Pancreas (tissue), 10 donors: ENCODE data around the gene PRSS3. TPM values are rescaled to one million over a fixed set of nuclear protein-coding genes. Genes with fewer than 3 reads are reported as not detected.
"Not testable (repeated sequence)": the region's sequence is repeated elsewhere in the genome, so short reads cannot be mapped to it uniquely, and the experiment has no call there.

Experiments
- ATAC-seq, 4 donors: fragments of 200-7000 bp; cut with Tn5 transposase; one replicate each; pipeline versions ENCODE4 v1.8.0 to v1.9.1; 2020; ENCODE audit warnings: mild to moderate bottlenecking in 4 of 4, moderate library complexity in 4 of 4
- DNase-seq, 6 donors: peaks; one replicate each; pipeline ENCODE4 v3.0.0-alpha.2; 2020
- FAIRE-seq: peaks from 2 replicates; lab custom pipeline; 2012; peaks lifted over from hg19 to GRCh38; lab: Jason Lieb, UNC
- H3K27ac ChIP-seq, 4 donors: fragments of 200-600 bp; sonication (generic); 1 replicate in 3 of 4; 2 replicates in 1 of 4; pipeline versions ENCODE4 v1.5.0 to v1.8.0; 2020
- H3K27me3 ChIP-seq, 4 donors: fragments of 200-600 bp; one replicate each; pipeline ENCODE4 v1.8.0; 2021
- H3K36me3 ChIP-seq, 3 donors: fragments of 200-600 bp; sonication (generic) in 1 of 3; one replicate each; pipeline versions ENCODE4 v1.5.0 to v1.8.0; 2020 to 2021
- H3K4me1 ChIP-seq, 3 donors: fragments of 200-600 bp; one replicate each; pipeline ENCODE4 v1.8.0; 2021
- H3K4me3 ChIP-seq, 4 donors: fragments of 200-600 bp; sonication (generic) in 2 of 4; one replicate each; pipeline versions ENCODE4 v1.5.0 to v1.8.0; 2020 to 2021
- H3K9me3 ChIP-seq, 4 donors: fragments of 200-600 bp; one replicate each; pipeline ENCODE4 v1.8.0; 2021
- WGBS, 2 donors: extraction: QIAGEN DNeasy Blood & Tissue Kit; methylation state at CpG; one replicate each; pipeline ENCODE4 v1.1.7; 2013; 5-methylcytosine and 5-hydroxymethylcytosine counted together
- intact Hi-C, 3 donors: fragments of 100-400 bp; cut with DNase I; formaldehyde crosslinking; loops; one replicate each; pipeline versions ENCODE4 v1.11.1 to v1.14.2; 2022
- polyA plus RNA-seq, 2 donors: library from polyadenylated mRNA; stranded (reverse); fragments of 200-250 nt; gene quantifications; one replicate each; pipeline ENCODE4 v1.2.3, GENCODE V29; 2013
- total RNA-seq, 6 donors: library from RNA; stranded (reverse); fragmentation: NEBNext Ultra II Directional in 4 of 6; extraction: Animal tissue kit (Norgen Biotek cat#: 25700) in 4 of 6; gene quantifications; one replicate each; pipeline versions ENCODE4 v1.2.1 to v1.2.4, GENCODE V29; 2021 to 2023
- TF ChIP-seq, protein P1 (sequence below), 4 donors: fragments of 200-600 bp; sonication (generic) in 3 of 4; IDR thresholded peaks; one replicate each; pipeline versions ENCODE4 v1.5.0 to v1.8.0; 2021; ENCODE audit warnings: antibody characterized with exemption in 4 of 4
- donor health status: healthy with polysubstance abuse.
- donor health status: DM: no; HTN: no; CAD: no; lungs with moderate emphysema.
- donor health status: DM: no; HTN: no; CAD: no.
- donor health status: control.
- donor health status: control.
- donor health status: Bipolar disorder and iron deficiency.
- donor health status: DM: yes; HTN: yes; CAD: no.
- donor health status: DM: no; HTN: no; CAD: no.
- donor health status: DM: no; HTN: no; CAD: no.
- donor health status: DM: yes; HTN: yes; CAD: no.

PRSS3 gene
- total and polyA plus RNA-seq, 8 donors, result 341 to 5,218 (median 1,394) TPM

DNA sequence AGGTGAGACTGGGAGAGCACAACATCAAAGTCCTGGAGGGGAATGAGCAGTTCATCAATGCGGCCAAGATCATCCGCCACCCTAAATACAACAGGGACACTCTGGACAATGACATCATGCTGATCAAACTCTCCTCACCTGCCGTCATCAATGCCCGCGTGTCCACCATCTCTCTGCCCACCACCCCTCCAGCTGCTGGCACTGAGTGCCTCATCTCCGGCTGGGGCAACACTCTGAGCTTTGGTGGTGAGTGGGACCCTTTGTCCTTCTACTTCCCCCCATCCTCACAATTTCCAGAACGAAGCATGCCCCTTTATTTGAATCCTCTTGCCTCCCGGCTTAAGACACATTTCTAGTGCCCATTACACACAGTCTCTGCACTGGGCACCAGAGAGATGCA lies 2.5 kb downstream of the PRSS3 start:
- FAIRE-seq, result no peak
- H3K27ac ChIP-seq, result peak overlapping the region; percentile 20 to 82 (median 53)
- TF ChIP-seq, protein P1, sequence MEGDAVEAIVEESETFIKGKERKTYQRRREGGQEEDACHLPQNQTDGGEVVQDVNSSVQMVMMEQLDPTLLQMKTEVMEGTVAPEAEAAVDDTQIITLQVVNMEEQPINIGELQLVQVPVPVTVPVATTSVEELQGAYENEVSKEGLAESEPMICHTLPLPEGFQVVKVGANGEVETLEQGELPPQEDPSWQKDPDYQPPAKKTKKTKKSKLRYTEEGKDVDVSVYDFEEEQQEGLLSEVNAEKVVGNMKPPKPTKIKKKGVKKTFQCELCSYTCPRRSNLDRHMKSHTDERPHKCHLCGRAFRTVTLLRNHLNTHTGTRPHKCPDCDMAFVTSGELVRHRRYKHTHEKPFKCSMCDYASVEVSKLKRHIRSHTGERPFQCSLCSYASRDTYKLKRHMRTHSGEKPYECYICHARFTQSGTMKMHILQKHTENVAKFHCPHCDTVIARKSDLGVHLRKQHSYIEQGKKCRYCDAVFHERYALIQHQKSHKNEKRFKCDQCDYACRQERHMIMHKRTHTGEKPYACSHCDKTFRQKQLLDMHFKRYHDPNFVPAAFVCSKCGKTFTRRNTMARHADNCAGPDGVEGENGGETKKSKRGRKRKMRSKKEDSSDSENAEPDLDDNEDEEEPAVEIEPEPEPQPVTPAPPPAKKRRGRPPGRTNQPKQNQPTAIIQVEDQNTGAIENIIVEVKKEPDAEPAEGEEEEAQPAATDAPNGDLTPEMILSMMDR (IDR thresholded peaks at IDR 0.05), result no peak
- peaks cover 8 to 41% (median 13%) of the 10 kb centered on the region in 3 donors for H3K4me1 ChIP-seq
- peak in 1 of 6 donors; percentile 61 for DNase-seq
- intact Hi-C loops, result no loop called here
- peak overlapping the region in 1 of 4 donors; percentile 11 for H3K4me3 ChIP-seq
- H3K9me3 ChIP-seq, result no peaks in the 10 kb centered on the region
- H3K36me3 ChIP-seq, result no peaks in the 10 kb centered on the region
- H3K27me3 ChIP-seq, result no peaks in the 10 kb centered on the region
- 52 to 58% methylated on average over 8 of the region's 8 CpGs for WGBS, 2 donors
- no peak for ATAC-seq

DNA sequence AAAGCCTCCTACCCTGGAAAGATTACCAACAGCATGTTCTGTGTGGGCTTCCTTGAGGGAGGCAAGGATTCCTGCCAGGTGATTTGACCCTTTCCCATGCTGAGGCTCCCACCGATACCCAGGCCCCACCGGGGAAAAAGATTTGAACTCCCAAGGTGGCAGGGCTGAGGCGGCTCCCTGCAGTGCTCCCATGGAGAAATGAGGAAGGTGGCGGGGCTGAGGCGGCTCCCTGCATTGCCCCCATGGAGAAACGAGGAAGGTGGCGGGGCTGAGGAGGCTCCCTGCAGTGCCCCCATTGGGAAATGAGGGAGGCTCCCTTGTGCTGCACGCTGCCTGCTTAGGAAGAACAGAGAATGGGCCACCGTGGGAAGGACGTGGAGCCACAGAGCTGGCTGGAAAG lies 3.2 kb downstream of the PRSS3 start:
- TF ChIP-seq, protein P1 (IDR thresholded peaks at IDR 0.05), result no peak
- no peaks in the 10 kb centered on the region for H3K9me3 ChIP-seq
- FAIRE-seq (no peak), ATAC-seq (no peak), DNase-seq (no peak)
- H3K4me1 ChIP-seq, result peaks cover 5 to 38% (median 13%) of the 10 kb centered on the region in 3 donors
- WGBS, 2 donors, result 66 to 73% methylated on average over 10 of the region's 10 CpGs
- peak overlapping the region; percentile 20 to 82 (median 53) for H3K27ac ChIP-seq
- no peaks in the 10 kb centered on the region for H3K27me3 ChIP-seq
- no peaks in the 10 kb centered on the region for H3K36me3 ChIP-seq
- intact Hi-C loops, result no loop called here
- H3K4me3 ChIP-seq, result peak overlapping the region in 1 of 4 donors; percentile 11

DNA sequence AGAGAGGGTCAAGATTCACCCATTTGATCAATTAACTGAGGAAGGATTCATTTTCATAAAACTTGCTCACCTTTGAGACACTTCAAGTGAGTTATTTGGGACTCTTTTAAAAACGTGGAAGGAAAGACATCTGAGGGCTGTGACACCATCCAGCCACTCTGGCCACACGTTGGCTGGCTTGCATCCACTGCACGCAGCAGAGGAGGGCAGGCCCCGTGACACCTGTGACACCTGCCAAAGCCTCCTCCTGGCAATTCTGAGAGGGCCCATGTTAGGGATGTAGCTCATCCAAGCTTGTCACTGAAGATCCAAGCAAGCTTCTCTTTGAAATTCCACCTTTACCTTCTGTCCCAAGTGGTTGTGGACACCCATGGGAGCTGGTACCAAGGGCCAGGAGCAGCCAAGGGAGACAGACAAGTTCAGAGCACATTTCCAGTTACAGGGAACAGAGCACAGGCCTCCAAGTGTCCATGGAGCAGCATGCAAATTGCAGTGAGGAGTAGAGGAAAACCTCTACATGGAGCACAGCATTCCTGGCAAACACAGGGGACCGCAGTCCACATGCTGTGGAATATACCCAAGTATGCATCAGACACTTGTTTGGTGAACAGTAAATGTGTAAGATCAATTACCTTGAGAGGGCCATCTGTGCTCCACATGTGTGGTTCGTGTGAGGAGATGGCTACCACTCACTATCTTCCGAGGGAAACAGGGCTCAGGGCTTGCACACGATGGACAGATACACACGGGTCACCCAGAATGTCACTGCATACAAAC lies 4.8 kb downstream of the PRSS3 start:
- FAIRE-seq (no peak), DNase-seq (peak in 1 of 6 donors; percentile 63), ATAC-seq (no peak)
- Histone ChIP-seq H3K27ac (peak overlapping the region; percentile 6 to 64 (median 42)), H3K4me3 (no peak overlapping the region), H3K4me1 (peaks cover 10 to 39% (median 14%) of the 10 kb centered on the region in 3 donors), H3K9me3 (no peaks in the 10 kb centered on the region), H3K36me3 (no peaks in the 10 kb centered on the region), H3K27me3 (no peaks in the 10 kb centered on the region)
- WGBS, 2 donors, result 42% methylated on average over 9 of the region's 9 CpGs
- TF ChIP-seq, protein P1 (IDR thresholded peaks at IDR 0.05), result no peak
- intact Hi-C loops, result no loop called here

DNA sequence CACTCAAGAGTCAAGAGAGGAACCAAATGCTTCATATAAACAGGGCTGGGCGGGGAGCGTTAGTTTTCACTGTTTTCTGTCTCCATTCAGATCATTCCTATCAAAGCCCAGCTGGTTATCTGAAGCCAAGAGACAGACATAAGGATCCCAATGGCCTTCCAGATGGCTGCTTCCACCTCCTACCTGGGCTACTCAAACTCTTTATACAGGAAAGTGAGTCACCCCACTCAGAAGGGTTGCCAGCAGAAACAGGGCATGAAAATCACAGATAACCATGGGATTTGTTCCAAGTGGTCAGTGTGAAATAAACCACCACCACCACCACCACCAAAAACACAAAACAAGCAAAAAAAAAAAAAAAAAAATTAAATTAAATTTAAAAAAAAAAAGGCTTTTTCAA lies 5.5 kb downstream of the PRSS3 start:
- 44 to 73% methylated on average over 2 of the region's 2 CpGs for WGBS, 2 donors
- FAIRE-seq (no peak), ATAC-seq (peak; percentile 32 to 65 (median 58)), DNase-seq (peak in 3 of 6 donors; percentile 62 to 71 (median 69))
- Histone ChIP-seq H3K36me3 (no peaks in the 10 kb centered on the region), H3K27ac (peak overlapping the region; percentile 6 to 64 (median 42)), H3K9me3 (no peaks in the 10 kb centered on the region), H3K4me3 (no peak overlapping the region), H3K27me3 (no peaks in the 10 kb centered on the region), H3K4me1 (peaks cover 18 to 43% (median 21%) of the 10 kb centered on the region in 3 donors)
- intact Hi-C loops, result no loop called here
- TF ChIP-seq, protein P1 (IDR thresholded peaks at IDR 0.05), result no peak

DNA sequence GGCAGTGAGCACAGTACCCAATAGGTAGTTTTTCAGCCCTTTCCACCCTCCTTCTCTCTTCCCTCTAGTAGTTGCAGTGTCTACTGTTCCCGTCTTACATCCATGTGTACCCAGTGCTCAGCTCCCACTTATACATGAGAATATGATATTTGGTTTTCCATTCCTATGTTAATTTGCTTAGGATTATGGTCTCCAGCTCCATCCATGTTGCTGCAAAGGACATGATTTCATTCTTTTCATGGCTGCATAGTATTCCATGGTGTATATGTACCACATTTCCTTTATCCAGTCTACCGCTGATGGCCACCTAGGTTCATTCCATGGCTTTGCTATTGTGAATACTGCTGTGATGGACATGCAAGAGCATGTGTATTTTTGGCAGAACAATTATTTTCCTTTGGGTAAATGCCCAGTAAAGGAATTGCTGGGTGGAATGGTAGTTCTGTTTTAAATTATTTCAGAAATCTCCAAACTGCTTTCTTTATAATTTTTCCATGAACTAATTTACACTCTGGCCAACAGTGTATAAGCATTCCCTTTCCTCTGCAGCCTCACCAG lies 6.7 kb downstream of the PRSS3 start:
- H3K36me3 ChIP-seq, ATAC-seq, H3K4me3 ChIP-seq, intact Hi-C loops, H3K9me3 ChIP-seq, DNase-seq, FAIRE-seq, H3K27me3 ChIP-seq: not testable (repeated sequence)
- Histone ChIP-seq H3K27ac (peak overlapping the region in 1 of 4 donors; percentile 28), H3K4me1 (peaks cover 24 to 45% (median 26%) of the 10 kb centered on the region in 3 donors)
- WGBS, 2 donors, result 70 to 72% methylated on average over 2 of the region's 2 CpGs

DNA sequence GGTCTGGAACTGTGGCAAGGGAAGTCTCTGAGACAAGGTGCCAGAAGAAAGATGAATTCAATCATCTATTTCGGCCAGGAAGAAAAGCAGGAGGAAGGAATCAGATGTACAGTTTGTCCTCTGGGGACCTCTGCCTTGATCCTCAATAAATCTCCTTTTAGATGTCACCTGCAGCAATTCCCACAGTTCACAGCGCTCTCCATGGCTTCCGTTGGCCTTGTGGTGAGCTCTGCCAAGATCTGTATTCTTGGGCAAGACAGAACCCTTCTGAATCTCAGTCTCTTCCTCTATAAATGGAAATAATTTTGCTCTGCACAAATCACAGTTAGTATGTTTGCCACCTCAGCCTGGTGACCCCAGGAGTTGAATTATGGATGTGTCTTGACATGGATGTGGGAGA lies 8.8 kb downstream of the PRSS3 start:
- H3K27me3 ChIP-seq, FAIRE-seq, H3K9me3 ChIP-seq, H3K4me3 ChIP-seq, H3K36me3 ChIP-seq, intact Hi-C loops: not testable (repeated sequence)
- Histone ChIP-seq H3K27ac (peak overlapping the region in 2 of 4 donors; percentile 3 to 17), H3K4me1 (peaks cover 26 to 45% (median 32%) of the 10 kb centered on the region in 3 donors)
- peak in 5 of 6 donors; percentile 48 to 78 (median 65) for DNase-seq
- peak in 2 of 4 donors; percentile 23 to 44 for ATAC-seq
- WGBS, 2 donors, result 35 to 38% methylated on average over 3 of the region's 3 CpGs

DNA sequence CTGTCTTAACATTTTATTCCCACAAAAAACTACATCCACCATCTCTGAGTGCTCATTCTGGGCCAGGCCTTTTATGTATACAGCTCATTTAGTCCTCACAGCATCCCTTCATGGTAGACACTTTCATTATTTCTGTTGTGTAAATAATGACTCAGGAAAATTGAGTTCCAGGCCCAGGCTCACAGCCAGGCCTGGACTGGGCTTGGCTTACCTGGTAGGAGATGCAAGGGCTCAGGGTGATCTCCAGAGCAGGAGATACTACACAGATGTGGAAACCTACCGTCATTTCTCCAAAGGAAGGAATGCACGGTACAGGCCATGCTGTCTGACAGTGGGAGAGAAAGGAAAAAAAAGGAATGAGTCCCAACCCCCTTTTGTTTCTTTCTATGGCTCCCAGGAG lies 11.8 kb downstream of the PRSS3 start:
- H3K36me3 ChIP-seq, H3K4me3 ChIP-seq, H3K27me3 ChIP-seq, FAIRE-seq, intact Hi-C loops, H3K9me3 ChIP-seq: not testable (repeated sequence)
- 18 to 37% methylated on average over 2 of the region's 2 CpGs for WGBS, 2 donors
- peaks cover 28 to 50% (median 30%) of the 10 kb centered on the region in 3 donors for H3K4me1 ChIP-seq
- ATAC-seq, result peak; percentile 78 to 89 (median 88)
- DNase-seq, result peak in 4 of 6 donors; percentile 59 to 64 (median 61)
- H3K27ac ChIP-seq, result peak overlapping the region in 2 of 4 donors; percentile 34 to 50

DNA sequence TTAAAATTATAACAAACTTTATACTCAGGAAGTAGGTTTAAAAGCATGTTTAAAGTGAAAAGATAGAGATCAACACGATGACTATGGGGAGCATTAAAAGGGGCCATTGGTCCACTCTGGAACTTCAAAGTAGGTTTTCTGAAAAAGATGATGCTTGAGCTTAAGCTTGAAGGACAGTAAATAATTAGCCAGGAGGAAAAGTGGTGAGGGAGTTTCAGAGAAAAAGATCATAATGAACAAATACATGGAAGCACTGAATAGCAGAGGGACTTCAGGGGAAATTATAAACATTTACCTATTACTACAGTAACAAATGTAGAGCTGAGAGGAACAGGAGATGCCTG lies 13.6 kb downstream of the PRSS3 start:
- H3K4me3 ChIP-seq, FAIRE-seq, intact Hi-C loops, DNase-seq, ATAC-seq, H3K27me3 ChIP-seq, H3K9me3 ChIP-seq, H3K36me3 ChIP-seq: not testable (repeated sequence)
- WGBS, 2 donors, result 18 to 37% methylated on average over 1 of the region's 1 CpG
- H3K4me1 ChIP-seq, result peaks cover 31 to 48% (median 32%) of the 10 kb centered on the region in 3 donors
- H3K27ac ChIP-seq, result peak overlapping the region in 2 of 4 donors; percentile 27 to 28
